Endothelial cell (in vitro differentiated cells): ENCODE results near the gene COL24A1. TPM values are rescaled to one million over a fixed set of nuclear protein-coding genes. Genes with fewer than 3 reads are reported as not detected.

Experiments
- DNase-seq: peaks from one replicate; pipeline ENCODE4 v3.0.0; 2021; ENCODE audit warnings: low spot score
- H3K27ac Mint-ChIP-seq: one replicate; pipeline ENCODE4 v1.8.0; 2021; ENCODE audit warnings: mixed read lengths, inconsistent platforms; ENCODE audit not compliant: unreplicated experiment
- H3K27me3 Mint-ChIP-seq: one replicate; pipeline ENCODE4 v1.8.0; 2021; ENCODE audit warnings: mild to moderate bottlenecking, moderate library complexity, mixed read lengths, inconsistent platforms; ENCODE audit not compliant: unreplicated experiment
- H3K36me3 Mint-ChIP-seq: one replicate; pipeline ENCODE4 v1.8.0; 2021; ENCODE audit warnings: mild to moderate bottlenecking, low read depth, mixed read lengths, inconsistent platforms; ENCODE audit not compliant: unreplicated experiment
- H3K4me1 Mint-ChIP-seq: one replicate; pipeline ENCODE4 v1.8.0; 2021; ENCODE audit warnings: mild to moderate bottlenecking, mixed read lengths, inconsistent platforms; ENCODE audit not compliant: unreplicated experiment
- H3K4me3 Mint-ChIP-seq: one replicate; pipeline ENCODE4 v1.8.0; 2021; ENCODE audit warnings: mild to moderate bottlenecking, mixed read lengths, inconsistent platforms; ENCODE audit not compliant: unreplicated experiment
- H3K9me3 Mint-ChIP-seq: one replicate; pipeline ENCODE4 v1.8.0; 2021; ENCODE audit warnings: mixed read lengths, inconsistent platforms; ENCODE audit not compliant: unreplicated experiment
- CTCF ChIP-seq: fragments of 200-600 bp; sonication (generic); IDR thresholded peaks from one replicate; pipeline ENCODE4 v1.5.0; 2021; ENCODE audit warnings: antibody characterized with exemption; ENCODE audit not compliant: unreplicated experiment
- total RNA-seq: library from RNA; stranded (reverse); fragmentation: NEBNext Ultra II Directional; extraction: Animal tissue kit (Norgen Biotek cat#: 25700); gene quantifications from one replicate; pipeline ENCODE4 v1.2.1, GENCODE V29; 2021; ENCODE audit not compliant: unreplicated experiment

COL24A1 gene
- total RNA-seq, 1 donor from 2014 or later = 0.74 TPM

- no peaks in the 10 kb centered on the region for H3K4me1 Mint-ChIP-seq
- no peaks in the 10 kb centered on the region for H3K9me3 Mint-ChIP-seq
- no peak for TF ChIP-seq CTCF
- H3K27ac Mint-ChIP-seq = no peak overlapping the region
- no peaks in the 10 kb centered on the region for H3K27me3 Mint-ChIP-seq
- no peaks in the 10 kb centered on the region for H3K36me3 Mint-ChIP-seq
- no peak overlapping the region for H3K4me3 Mint-ChIP-seq
- DNase-seq = no peak
Observed at GRCh38 chr1:85952460-85952859, 204.1 kb downstream of the COL24A1 start.

DNA sequence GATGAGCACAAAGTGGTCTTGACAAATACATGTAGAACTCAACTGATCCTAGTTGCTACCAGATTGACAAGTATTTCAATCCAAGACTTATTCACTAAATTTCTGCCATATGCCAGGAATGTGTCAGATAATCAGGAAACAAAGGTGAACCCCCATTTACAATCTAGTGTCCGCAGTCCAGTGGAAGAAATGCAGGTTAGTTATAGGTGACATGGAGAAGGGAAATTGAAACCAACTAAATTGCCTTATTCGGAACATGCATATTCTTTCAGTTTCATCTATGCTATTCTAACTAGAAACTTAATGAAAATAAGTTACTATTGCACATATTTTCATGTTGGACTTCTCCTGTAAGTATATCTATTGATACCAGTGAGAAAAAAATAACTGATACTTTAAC, 209.4 kb downstream of the COL24A1 start:
- no peak for DNase-seq
- Mint-ChIP-seq H3K4me1 (no peaks in the 10 kb centered on the region), H3K36me3 (no peaks in the 10 kb centered on the region), H3K4me3 (no peak overlapping the region), H3K27ac (no peak overlapping the region), H3K9me3 (no peaks in the 10 kb centered on the region), H3K27me3 (no peaks in the 10 kb centered on the region)
- no peak for TF ChIP-seq CTCF

DNA sequence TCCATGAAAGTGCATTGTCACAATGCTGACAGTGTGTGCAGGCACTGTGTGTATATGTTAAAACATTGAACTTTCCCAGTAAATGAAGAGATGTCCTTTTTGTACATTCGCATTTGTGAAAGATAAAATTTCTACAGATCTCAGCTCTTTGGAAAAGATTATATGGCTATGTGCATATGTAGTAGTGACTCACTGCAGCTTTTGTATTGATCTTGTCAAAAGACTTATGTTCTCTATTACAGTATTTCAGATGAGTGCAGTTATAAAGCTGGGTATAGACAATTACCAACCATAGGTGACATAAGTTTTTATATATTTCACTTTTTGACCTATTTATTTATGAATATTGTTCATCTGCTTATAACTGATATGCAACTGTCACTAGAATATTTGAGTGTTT, 212.6 kb downstream of the COL24A1 start:
- H3K27ac Mint-ChIP-seq = no peak overlapping the region
- H3K4me3 Mint-ChIP-seq = no peak overlapping the region
- DNase-seq = no peak
- no peaks in the 10 kb centered on the region for H3K9me3 Mint-ChIP-seq
- H3K36me3 Mint-ChIP-seq = no peaks in the 10 kb centered on the region
- H3K4me1 Mint-ChIP-seq = no peaks in the 10 kb centered on the region
- TF ChIP-seq CTCF = no peak
- no peaks in the 10 kb centered on the region for H3K27me3 Mint-ChIP-seq

DNA sequence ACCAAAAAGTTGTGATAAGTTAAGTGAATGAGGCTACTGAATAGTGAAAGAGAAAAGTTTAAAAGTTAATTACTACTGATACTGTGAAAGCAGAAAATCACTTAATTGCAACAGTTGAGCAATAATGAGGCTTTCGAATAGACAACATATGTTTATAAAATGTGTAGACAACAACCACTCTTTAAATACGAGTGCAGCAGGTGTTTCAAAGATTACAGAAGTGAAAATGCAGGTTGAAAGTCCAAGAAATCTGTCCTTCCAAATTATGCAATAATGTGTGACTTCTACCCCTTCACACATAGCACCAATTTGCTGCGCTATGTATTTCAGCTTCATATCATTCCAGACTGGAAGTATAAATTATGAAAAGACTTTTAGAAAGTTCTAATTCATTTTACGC, 213.0 kb downstream of the COL24A1 start:
- Mint-ChIP-seq H3K36me3 (no peaks in the 10 kb centered on the region), H3K27ac (no peak overlapping the region), H3K27me3 (no peaks in the 10 kb centered on the region), H3K9me3 (no peaks in the 10 kb centered on the region), H3K4me3 (no peak overlapping the region), H3K4me1 (no peaks in the 10 kb centered on the region)
- TF ChIP-seq CTCF = no peak
- no peak for DNase-seq

- Mint-ChIP-seq H3K9me3 (no peaks in the 10 kb centered on the region), H3K4me1 (no peaks in the 10 kb centered on the region), H3K4me3 (no peak overlapping the region), H3K27me3 (no peaks in the 10 kb centered on the region), H3K36me3 (no peaks in the 10 kb centered on the region), H3K27ac (no peak overlapping the region)
- no peak for DNase-seq
- TF ChIP-seq CTCF = no peak
Observed at GRCh38 chr1:85940656-85941306, 215.8 kb downstream of the COL24A1 start.
